ENCODE measurements around the gene PRDM5. TPM values are rescaled to one million over a fixed set of nuclear protein-coding genes. Genes with fewer than 3 reads are reported as not detected.

Gene PRDM5
- polyA plus RNA-seq, 1 donor from 2014 or later = 1.6 TPM

DNA sequence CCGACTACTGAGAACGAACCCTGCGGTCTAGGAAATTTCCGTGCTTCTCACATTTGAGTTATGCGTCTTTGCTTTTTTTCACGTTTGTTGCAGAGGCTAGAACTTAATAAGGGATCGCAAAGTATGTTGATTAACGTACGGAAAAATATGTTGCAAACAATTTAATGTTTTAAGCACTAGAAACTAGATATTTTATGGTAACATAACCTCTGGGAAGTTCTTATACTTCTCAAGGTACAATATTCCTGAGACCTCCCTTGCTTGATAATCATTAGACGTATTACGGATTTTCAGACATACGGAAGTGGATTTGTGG is 639 bp upstream of the PRDM5 start:
- Histone ChIP-seq H3K9me3 (ENCODE audit: low read length) (no peaks in the 10 kb centered on the region), H2AFZ (ENCODE audit: low read depth, low read length) (no peak overlapping the region)

DNA sequence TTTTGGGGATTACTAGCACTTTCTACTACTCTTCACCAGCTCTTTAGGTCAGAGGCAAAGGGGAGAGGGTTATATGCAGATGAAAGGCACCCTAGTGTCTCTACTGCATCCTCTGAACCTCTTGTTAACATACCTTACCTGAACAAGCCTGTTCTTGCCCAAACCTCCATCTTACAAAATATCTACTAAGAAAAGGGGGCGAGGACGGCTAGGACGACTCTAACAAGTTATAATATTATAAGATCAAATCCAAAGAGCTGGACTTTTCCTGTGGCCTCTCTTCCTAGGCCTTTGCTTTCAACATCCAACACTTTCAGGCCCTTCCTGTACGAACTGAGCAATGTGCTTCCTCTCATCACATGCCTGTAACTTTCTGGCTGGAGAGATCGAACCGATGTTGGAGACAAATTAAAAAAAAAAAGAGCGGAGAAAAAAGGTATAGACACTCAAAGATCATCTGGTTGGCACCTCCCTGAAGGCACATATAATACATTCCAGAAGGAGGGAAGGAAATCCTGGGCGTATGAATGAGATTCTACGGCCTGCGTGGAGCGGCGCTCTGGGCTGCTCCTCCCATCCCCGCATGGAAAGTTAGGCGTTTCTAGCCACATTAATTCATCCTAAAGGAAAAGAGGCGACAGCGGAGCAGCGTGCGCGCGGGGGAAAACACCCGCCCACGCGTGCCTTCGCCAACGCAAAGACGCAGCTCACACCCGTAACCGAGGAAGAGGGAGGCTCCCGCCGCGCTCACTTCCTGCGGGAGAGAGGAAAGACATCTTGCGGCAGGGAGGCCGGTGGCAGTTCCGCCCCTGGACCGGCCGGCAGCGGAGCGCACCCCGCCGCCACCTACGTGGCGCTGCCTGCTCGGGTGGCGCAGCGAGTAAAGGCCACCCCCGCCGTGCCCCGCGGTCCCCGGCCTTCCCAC is 808 bp downstream of the PRDM5 start:
- peak overlapping the region; percentile 51 for H2AFZ ChIP-seq (ENCODE audit: low read depth, low read length)
- H3K9me3 ChIP-seq (ENCODE audit: low read length) = no peaks in the 10 kb centered on the region
- H3K36me3 ChIP-seq (ENCODE audit: insufficient read depth, low read length) = no peaks in the 10 kb centered on the region
- no peak overlapping the region for H3K27ac ChIP-seq (ENCODE audit: low read length)
- no peaks in the 10 kb centered on the region for H4K20me1 ChIP-seq (ENCODE audit: insufficient read depth)
- no peaks in the 10 kb centered on the region for H3K9me2 ChIP-seq (ENCODE audit: insufficient read depth, low read length)
- peak overlapping the region; percentile 51 for H3K9ac ChIP-seq (ENCODE audit: low read length)
- H3K27me3 ChIP-seq (ENCODE audit: insufficient read depth, low read depth, low read length) = peaks cover 5% of the 10 kb centered on the region
- peak overlapping the region; percentile 54 for H3K4me2 ChIP-seq (ENCODE audit: low read length)
- H3F3A ChIP-seq (ENCODE audit: insufficient read depth, low read length, poor library complexity, severe bottlenecking) = no peaks in the 10 kb centered on the region
- TF ChIP-seq, protein P1, sequence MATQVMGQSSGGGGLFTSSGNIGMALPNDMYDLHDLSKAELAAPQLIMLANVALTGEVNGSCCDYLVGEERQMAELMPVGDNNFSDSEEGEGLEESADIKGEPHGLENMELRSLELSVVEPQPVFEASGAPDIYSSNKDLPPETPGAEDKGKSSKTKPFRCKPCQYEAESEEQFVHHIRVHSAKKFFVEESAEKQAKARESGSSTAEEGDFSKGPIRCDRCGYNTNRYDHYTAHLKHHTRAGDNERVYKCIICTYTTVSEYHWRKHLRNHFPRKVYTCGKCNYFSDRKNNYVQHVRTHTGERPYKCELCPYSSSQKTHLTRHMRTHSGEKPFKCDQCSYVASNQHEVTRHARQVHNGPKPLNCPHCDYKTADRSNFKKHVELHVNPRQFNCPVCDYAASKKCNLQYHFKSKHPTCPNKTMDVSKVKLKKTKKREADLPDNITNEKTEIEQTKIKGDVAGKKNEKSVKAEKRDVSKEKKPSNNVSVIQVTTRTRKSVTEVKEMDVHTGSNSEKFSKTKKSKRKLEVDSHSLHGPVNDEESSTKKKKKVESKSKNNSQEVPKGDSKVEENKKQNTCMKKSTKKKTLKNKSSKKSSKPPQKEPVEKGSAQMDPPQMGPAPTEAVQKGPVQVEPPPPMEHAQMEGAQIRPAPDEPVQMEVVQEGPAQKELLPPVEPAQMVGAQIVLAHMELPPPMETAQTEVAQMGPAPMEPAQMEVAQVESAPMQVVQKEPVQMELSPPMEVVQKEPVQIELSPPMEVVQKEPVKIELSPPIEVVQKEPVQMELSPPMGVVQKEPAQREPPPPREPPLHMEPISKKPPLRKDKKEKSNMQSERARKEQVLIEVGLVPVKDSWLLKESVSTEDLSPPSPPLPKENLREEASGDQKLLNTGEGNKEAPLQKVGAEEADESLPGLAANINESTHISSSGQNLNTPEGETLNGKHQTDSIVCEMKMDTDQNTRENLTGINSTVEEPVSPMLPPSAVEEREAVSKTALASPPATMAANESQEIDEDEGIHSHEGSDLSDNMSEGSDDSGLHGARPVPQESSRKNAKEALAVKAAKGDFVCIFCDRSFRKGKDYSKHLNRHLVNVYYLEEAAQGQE (IDR thresholded peaks at IDR 0.05; ENCODE audit: borderline replicate concordance) = no peak
- TF ChIP-seq, protein P2, sequence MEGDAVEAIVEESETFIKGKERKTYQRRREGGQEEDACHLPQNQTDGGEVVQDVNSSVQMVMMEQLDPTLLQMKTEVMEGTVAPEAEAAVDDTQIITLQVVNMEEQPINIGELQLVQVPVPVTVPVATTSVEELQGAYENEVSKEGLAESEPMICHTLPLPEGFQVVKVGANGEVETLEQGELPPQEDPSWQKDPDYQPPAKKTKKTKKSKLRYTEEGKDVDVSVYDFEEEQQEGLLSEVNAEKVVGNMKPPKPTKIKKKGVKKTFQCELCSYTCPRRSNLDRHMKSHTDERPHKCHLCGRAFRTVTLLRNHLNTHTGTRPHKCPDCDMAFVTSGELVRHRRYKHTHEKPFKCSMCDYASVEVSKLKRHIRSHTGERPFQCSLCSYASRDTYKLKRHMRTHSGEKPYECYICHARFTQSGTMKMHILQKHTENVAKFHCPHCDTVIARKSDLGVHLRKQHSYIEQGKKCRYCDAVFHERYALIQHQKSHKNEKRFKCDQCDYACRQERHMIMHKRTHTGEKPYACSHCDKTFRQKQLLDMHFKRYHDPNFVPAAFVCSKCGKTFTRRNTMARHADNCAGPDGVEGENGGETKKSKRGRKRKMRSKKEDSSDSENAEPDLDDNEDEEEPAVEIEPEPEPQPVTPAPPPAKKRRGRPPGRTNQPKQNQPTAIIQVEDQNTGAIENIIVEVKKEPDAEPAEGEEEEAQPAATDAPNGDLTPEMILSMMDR (IDR thresholded peaks at IDR 0.05; ENCODE audit: poor library complexity, severe bottlenecking) = no peak
- no peak for TF ChIP-seq EZH2 (IDR thresholded peaks at IDR 0.05; ENCODE audit: borderline replicate concordance, insufficient read depth, low read length, poor library complexity, severe bottlenecking)
- peak; percentile 60 for TF ChIP-seq MXI1 (conservative IDR thresholded peaks at IDR 0.05; ENCODE audit: poor library complexity, severe bottlenecking)
- peak; percentile 29 for TF ChIP-seq RAD21 (conservative IDR thresholded peaks at IDR 0.05)
- peak; percentile 33 for TF ChIP-seq POLR2AphosphoS5 (IDR thresholded peaks at IDR 0.05)
- TF ChIP-seq EP300 (conservative IDR thresholded peaks at IDR 0.05; ENCODE audit: poor library complexity, severe bottlenecking) = no peak
- no peak for TF ChIP-seq TAF1 (IDR thresholded peaks at IDR 0.05; ENCODE audit: low read depth)
- no peak for TF ChIP-seq SMC3 (conservative IDR thresholded peaks at IDR 0.05; ENCODE audit: poor library complexity)
- peak overlapping the region; percentile 79 for H3K4me3 ChIP-seq (ENCODE audit: low read length)
- no peaks in the 10 kb centered on the region for H3K79me2 ChIP-seq (replicated peaks; ENCODE audit: insufficient read depth, low read length)

More for the DNA sequence above, 639 bp upstream of the PRDM5 start:
- Histone ChIP-seq H3K79me2 (replicated peaks; ENCODE audit: insufficient read depth, low read length) (no peaks in the 10 kb centered on the region), H3K36me3 (ENCODE audit: insufficient read depth, low read length) (no peaks in the 10 kb centered on the region), H3F3A (ENCODE audit: insufficient read depth, low read length, poor library complexity, severe bottlenecking) (no peaks in the 10 kb centered on the region), H3K9me2 (ENCODE audit: insufficient read depth, low read length) (no peaks in the 10 kb centered on the region), H3K27me3 (ENCODE audit: insufficient read depth, low read depth, low read length) (peaks cover 5% of the 10 kb centered on the region), H3K4me2 (ENCODE audit: low read length) (no peak overlapping the region), H3K27ac (ENCODE audit: low read length) (no peak overlapping the region), H3K9ac (ENCODE audit: low read length) (no peak overlapping the region), H4K20me1 (ENCODE audit: insufficient read depth) (no peaks in the 10 kb centered on the region), H3K4me3 (ENCODE audit: low read length) (peak overlapping the region; percentile 79)
- no peak for TF ChIP-seq EZH2 (IDR thresholded peaks at IDR 0.05; ENCODE audit: borderline replicate concordance, insufficient read depth, low read length, poor library complexity, severe bottlenecking)
- no peak for TF ChIP-seq TAF1 (IDR thresholded peaks at IDR 0.05; ENCODE audit: low read depth)
